ENCODE results near the gene NOD1.
"Not testable (repeated sequence)": the region's sequence is repeated elsewhere in the genome, so short reads cannot be mapped to it uniquely, and the experiment has no call there.

Gene NOD1

GRCh38 chr7:30491417-30491816 is 12.8 kb upstream of the NOD1 start:
- Histone ChIP-seq H3K4me1 (ENCODE audit: insufficient read depth, low read length) (no peaks in the 10 kb centered on the region), H3K4me3 (ENCODE audit: low read length) (no peak overlapping the region), H2AFZ (ENCODE audit: low read depth, low read length) (no peak overlapping the region), H3K9me3 (ENCODE audit: low read length) (peaks cover 4% of the 10 kb centered on the region), H3K27me3 (ENCODE audit: insufficient read depth, low read length) (no peaks in the 10 kb centered on the region), H3K36me3 (ENCODE audit: insufficient read depth, low read length) (peaks cover 2% of the 10 kb centered on the region)

GRCh38 chr7:30487371-30487770 is 8.8 kb upstream of the NOD1 start:
- Histone ChIP-seq H3K9me3 (ENCODE audit: low read length) (no peaks in the 10 kb centered on the region), H3K4me3 (ENCODE audit: low read length) (no peak overlapping the region), H3K4me1 (ENCODE audit: insufficient read depth, low read length) (no peaks in the 10 kb centered on the region), H3K36me3 (ENCODE audit: insufficient read depth, low read length) (no peaks in the 10 kb centered on the region), H2AFZ (ENCODE audit: low read depth, low read length) (no peak overlapping the region), H3K27me3 (ENCODE audit: insufficient read depth, low read length) (peaks cover 2% of the 10 kb centered on the region)

GRCh38 chr7:30485667-30486066 is 7.1 kb upstream of the NOD1 start:
- Histone ChIP-seq H3K27me3 (ENCODE audit: insufficient read depth, low read length) (peaks cover 6% of the 10 kb centered on the region), H3K36me3 (ENCODE audit: insufficient read depth, low read length) (no peaks in the 10 kb centered on the region), H3K9me3 (ENCODE audit: low read length) (no peaks in the 10 kb centered on the region), H2AFZ (ENCODE audit: low read depth, low read length) (no peak overlapping the region), H3K4me3 (ENCODE audit: low read length) (no peak overlapping the region), H3K4me1 (ENCODE audit: insufficient read depth, low read length) (no peaks in the 10 kb centered on the region)

GRCh38 chr7:30481416-30481815 is 2.8 kb upstream of the NOD1 start:
- H3K36me3 ChIP-seq (ENCODE audit: insufficient read depth, low read length); H3K4me1 ChIP-seq (ENCODE audit: insufficient read depth, low read length); H3K9me3 ChIP-seq (ENCODE audit: low read length); H2AFZ ChIP-seq (ENCODE audit: low read depth, low read length); H3K27me3 ChIP-seq (ENCODE audit: insufficient read depth, low read length); H3K4me3 ChIP-seq (ENCODE audit: low read length): not testable (repeated sequence)

- H3K4me1 ChIP-seq (ENCODE audit: insufficient read depth, low read length): peaks cover 9% of the 10 kb centered on the region
- no peaks in the 10 kb centered on the region for H3K9me3 ChIP-seq (ENCODE audit: low read length)
- H3K36me3 ChIP-seq (ENCODE audit: insufficient read depth, low read length): no peaks in the 10 kb centered on the region
- H2AFZ ChIP-seq (ENCODE audit: low read depth, low read length): peak overlapping the region; percentile 90
- H3K4me3 ChIP-seq (ENCODE audit: low read length): peak overlapping the region; percentile 65
- H3K27me3 ChIP-seq (ENCODE audit: insufficient read depth, low read length): peaks cover 9% of the 10 kb centered on the region
Observed at GRCh38 chr7:30479202-30480120, 877 bp upstream of the NOD1 start.

- Histone ChIP-seq H3K4me3 (ENCODE audit: low read length) (no peak overlapping the region), H3K27me3 (ENCODE audit: insufficient read depth, low read length) (peaks cover 5% of the 10 kb centered on the region), H3K9me3 (ENCODE audit: low read length) (no peaks in the 10 kb centered on the region), H3K36me3 (ENCODE audit: insufficient read depth, low read length) (no peaks in the 10 kb centered on the region), H3K4me1 (ENCODE audit: insufficient read depth, low read length) (peaks cover 12% of the 10 kb centered on the region), H2AFZ (ENCODE audit: low read depth, low read length) (no peak overlapping the region)
Observed at GRCh38 chr7:30476459-30477145, 2.0 kb downstream of the NOD1 start.

- no peak overlapping the region for H3K4me3 ChIP-seq (ENCODE audit: low read length)
- no peaks in the 10 kb centered on the region for H3K9me3 ChIP-seq (ENCODE audit: low read length)
- peaks cover 2% of the 10 kb centered on the region for H3K27me3 ChIP-seq (ENCODE audit: insufficient read depth, low read length)
- H3K4me1 ChIP-seq (ENCODE audit: insufficient read depth, low read length): peaks cover 20% of the 10 kb centered on the region
- H3K36me3 ChIP-seq (ENCODE audit: insufficient read depth, low read length): no peaks in the 10 kb centered on the region
- H2AFZ ChIP-seq (ENCODE audit: low read depth, low read length): no peak overlapping the region
Observed at GRCh38 chr7:30475580-30475979, 3.0 kb downstream of the NOD1 start.

- Histone ChIP-seq H3K27me3 (ENCODE audit: insufficient read depth, low read length) (no peaks in the 10 kb centered on the region), H3K36me3 (ENCODE audit: insufficient read depth, low read length) (no peaks in the 10 kb centered on the region), H3K4me1 (ENCODE audit: insufficient read depth, low read length) (peaks cover 20% of the 10 kb centered on the region), H3K9me3 (ENCODE audit: low read length) (no peaks in the 10 kb centered on the region), H2AFZ (ENCODE audit: low read depth, low read length) (no peak overlapping the region), H3K4me3 (ENCODE audit: low read length) (no peak overlapping the region)
Observed at GRCh38 chr7:30474893-30475292, 3.7 kb downstream of the NOD1 start.

GRCh38 chr7:30474485-30474884 is 4.1 kb downstream of the NOD1 start:
- H3K4me1 ChIP-seq (ENCODE audit: insufficient read depth, low read length): peaks cover 20% of the 10 kb centered on the region
- H3K36me3 ChIP-seq (ENCODE audit: insufficient read depth, low read length): no peaks in the 10 kb centered on the region
- H3K4me3 ChIP-seq (ENCODE audit: low read length): no peak overlapping the region
- H3K27me3 ChIP-seq (ENCODE audit: insufficient read depth, low read length): no peaks in the 10 kb centered on the region
- H2AFZ ChIP-seq (ENCODE audit: low read depth, low read length): no peak overlapping the region
- H3K9me3 ChIP-seq (ENCODE audit: low read length): no peaks in the 10 kb centered on the region

GRCh38 chr7:30473903-30474302 is 4.7 kb downstream of the NOD1 start:
- Histone ChIP-seq H3K36me3 (ENCODE audit: insufficient read depth, low read length) (no peaks in the 10 kb centered on the region), H2AFZ (ENCODE audit: low read depth, low read length) (no peak overlapping the region), H3K4me1 (ENCODE audit: insufficient read depth, low read length) (peaks cover 18% of the 10 kb centered on the region), H3K4me3 (ENCODE audit: low read length) (no peak overlapping the region), H3K27me3 (ENCODE audit: insufficient read depth, low read length) (no peaks in the 10 kb centered on the region), H3K9me3 (ENCODE audit: low read length) (no peaks in the 10 kb centered on the region)

- H3K4me3 ChIP-seq (ENCODE audit: low read length): no peak overlapping the region
- no peaks in the 10 kb centered on the region for H3K9me3 ChIP-seq (ENCODE audit: low read length)
- no peak overlapping the region for H2AFZ ChIP-seq (ENCODE audit: low read depth, low read length)
- H3K27me3 ChIP-seq (ENCODE audit: insufficient read depth, low read length): no peaks in the 10 kb centered on the region
- H3K36me3 ChIP-seq (ENCODE audit: insufficient read depth, low read length): no peaks in the 10 kb centered on the region
- H3K4me1 ChIP-seq (ENCODE audit: insufficient read depth, low read length): peaks cover 21% of the 10 kb centered on the region
Observed at GRCh38 chr7:30472784-30473775, 5.5 kb downstream of the NOD1 start.

GRCh38 chr7:30472081-30472783 is 6.4 kb downstream of the NOD1 start:
- Histone ChIP-seq H3K36me3 (ENCODE audit: insufficient read depth, low read length) (no peaks in the 10 kb centered on the region), H2AFZ (ENCODE audit: low read depth, low read length) (no peak overlapping the region), H3K4me3 (ENCODE audit: low read length) (no peak overlapping the region), H3K9me3 (ENCODE audit: low read length) (no peaks in the 10 kb centered on the region), H3K27me3 (ENCODE audit: insufficient read depth, low read length) (no peaks in the 10 kb centered on the region), H3K4me1 (ENCODE audit: insufficient read depth, low read length) (peaks cover 19% of the 10 kb centered on the region)

Data from neuron (in vitro differentiated cells).